Stomach (tissue), 4 donors: Measurements from ENCODE around the gene ODAD4.

Source experiments
- CTCF ChIP-seq, 7 experiments: fragments of 450-650 bp in 4 of 7; fragments of 200-600 bp in 3 of 7; sonication (generic) in 3 of 7; IDR thresholded peaks; one replicate each; pipeline ENCODE4 v1.5.1; 2016 to 2019; ENCODE audit warnings: antibody characterized with exemption in 7 of 7, control low read depth in 2 of 7, mild to moderate bottlenecking in 1 of 7
- POLR2A ChIP-seq, 4 donors: fragments of 450-650 bp; IDR thresholded peaks; one replicate each; pipeline ENCODE4 v1.6.1; 2016; ENCODE audit warnings: antibody characterized with exemption in 4 of 4, control low read depth in 2 of 4, mild to moderate bottlenecking in 1 of 4, moderate library complexity in 1 of 4
- POLR2AphosphoS5 ChIP-seq, 3 donors: sonication (generic); formaldehyde crosslinking; IDR thresholded peaks; one replicate each; pipeline ENCODE4 v1.6.1; 2016; ENCODE audit warnings: antibody characterized with exemption in 3 of 3

GRCh38 chr17:41895617-41896016, 34.8 kb upstream of the ODAD4 start:
- TF ChIP-seq POLR2AphosphoS5 (IDR thresholded peaks at IDR 0.05) = no peak
- no peak for TF ChIP-seq CTCF (IDR thresholded peaks at IDR 0.05)
- no peak for TF ChIP-seq POLR2A (IDR thresholded peaks at IDR 0.05)
